ENCODE measurements around the gene CSF3R. TPM values are rescaled to one million over a fixed set of nuclear protein-coding genes. Genes with fewer than 3 reads are reported as not detected.

CSF3R gene
- total and polyA plus RNA-seq, 2 of the 4 experiments (the other 2 are of a cell fraction): not detected

DNA sequence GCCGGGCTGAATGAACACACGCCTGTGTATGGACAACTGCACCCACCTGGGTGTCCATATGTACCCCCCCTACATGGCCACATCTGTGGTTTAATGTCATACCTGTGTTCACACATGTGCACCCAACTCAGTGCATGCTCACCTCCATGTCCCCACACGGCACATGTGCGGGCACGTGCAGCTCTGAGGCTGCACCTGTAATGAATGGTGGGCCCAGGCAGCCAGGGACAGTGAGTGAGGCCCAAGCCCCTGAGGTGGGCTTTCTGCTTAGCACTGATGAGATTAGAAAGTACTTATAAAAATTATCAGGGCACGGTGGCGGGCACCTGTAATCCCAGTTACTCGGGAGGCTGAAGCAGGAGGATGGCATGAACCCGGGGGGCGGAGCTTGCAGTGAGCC lies 42.5 kb upstream of the CSF3R start (continued):
- TF ChIP-seq MXI1 (IDR thresholded peaks at IDR 0.05; ENCODE audit: borderline replicate concordance, low read depth, low read length): no peak
- TF ChIP-seq FOS (IDR thresholded peaks at IDR 0.05; ENCODE audit: low read depth, low read length): no peak
- no peak for TF ChIP-seq SMC3 (IDR thresholded peaks at IDR 0.05; ENCODE audit: low read depth, low read length)
- no peak for TF ChIP-seq POLR2A (IDR thresholded peaks at IDR 0.05; ENCODE audit: low read depth, low read length)
- no peak for TF ChIP-seq NFE2L2 (IDR thresholded peaks at IDR 0.05; ENCODE audit: low read depth, low read length)

DNA sequence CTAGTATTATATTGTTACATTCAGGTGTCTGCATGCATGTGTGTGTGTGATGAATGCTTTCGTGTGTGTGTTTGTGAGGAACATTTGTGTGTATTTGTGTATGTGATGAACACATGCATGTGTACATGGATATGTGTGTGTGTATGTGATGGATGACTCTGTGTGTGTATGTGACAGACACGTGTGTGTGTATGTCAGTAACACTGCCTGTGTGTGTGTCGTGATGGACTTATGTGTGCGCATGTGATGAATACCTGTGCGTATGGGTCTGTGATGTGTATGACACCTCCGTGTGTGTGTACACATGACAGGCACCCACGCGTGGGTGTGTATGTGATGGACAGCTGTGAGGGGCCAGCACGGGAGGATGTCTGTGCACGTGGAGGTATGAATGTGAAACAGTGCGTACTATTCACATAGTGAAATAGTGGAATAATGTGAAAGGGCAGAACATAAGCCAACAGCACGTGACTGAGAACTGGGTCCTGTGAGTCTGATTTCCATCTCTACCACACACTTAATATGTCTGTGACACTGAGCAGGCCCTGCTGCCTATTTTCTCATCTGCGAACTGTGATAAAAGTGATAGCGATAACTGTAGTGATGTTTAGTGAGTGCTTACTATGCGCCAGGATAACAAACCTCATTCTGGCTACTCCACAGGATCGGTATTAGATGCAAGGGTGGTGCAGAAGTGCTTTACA lies 41.8 kb upstream of the CSF3R start:
- DNase-seq (no peak), ATAC-seq (ENCODE audit: low read depth) (no peak)
- Histone ChIP-seq H3K9me3 (ENCODE audit: control insufficient read depth, insufficient read depth, low read length) (no peaks in the 10 kb centered on the region), H2BK120ac (ENCODE audit: low read depth, low read length) (no peak overlapping the region), H3K27ac (ENCODE audit: insufficient read depth, low read length) (no peak overlapping the region), H3K36me3 (ENCODE audit: control insufficient read depth, insufficient read depth, low read length) (no peaks in the 10 kb centered on the region), H3K4me3 (ENCODE audit: insufficient read depth, low read depth, low read length) (no peak overlapping the region), H3K9ac (ENCODE audit: low read depth, low read length) (no peak overlapping the region), H2BK15ac (ENCODE audit: low read depth, low read length) (no peak overlapping the region), H3K4ac (ENCODE audit: low read depth, low read length) (no peak overlapping the region), H3K4me1 (ENCODE audit: control insufficient read depth, insufficient read depth, low read length) (no peaks in the 10 kb centered on the region), H2AK5ac (ENCODE audit: low read depth, low read length) (no peak overlapping the region), H4K8ac (ENCODE audit: low read depth in 2 of 2, low read length in 2 of 2) (no peak overlapping the region), H3K23ac (ENCODE audit: low read depth, low read length) (no peak overlapping the region), H4K5ac (ENCODE audit: low read depth, low read length) (no peak overlapping the region), H2AK9ac (replicated peaks; ENCODE audit: low read depth, low read length, poor library complexity) (no peak overlapping the region), H3K14ac (replicated peaks; ENCODE audit: low read depth, low read length) (no peak overlapping the region), H3K18ac (ENCODE audit: low read depth, low read length) (no peak overlapping the region), H3K9me1 (ENCODE audit: insufficient read depth, low read length) (no peaks in the 10 kb centered on the region), H4K20me1 (ENCODE audit: insufficient read depth, low read length) (no peaks in the 10 kb centered on the region), H4K91ac (ENCODE audit: insufficient read depth, low read depth, low read length) (no peak overlapping the region), H3K27me3 (ENCODE audit: control insufficient read depth, insufficient read depth, low read length) (no peaks in the 10 kb centered on the region; the same call in 1 of the 2 replicates), H3K79me1 (ENCODE audit: low read depth in 1 of 2, low read length in 2 of 2) (no peaks in the 10 kb centered on the region), H3K56ac (ENCODE audit: extremely low read depth, insufficient read depth, low read length) (no peak overlapping the region), H2AFZ (replicated peaks; ENCODE audit: low read length, poor library complexity) (no peak overlapping the region), H2BK20ac (ENCODE audit: low read depth, low read length) (no peak overlapping the region), H3K4me2 (ENCODE audit: low read depth, low read length) (no peak overlapping the region), H2BK5ac (ENCODE audit: low read depth, low read length, poor library complexity, severe bottlenecking) (no peak overlapping the region)
- intact Hi-C loops (cut with micrococcal nuclease): no loop called here
- 81% methylated on average over 7 of the region's 16 CpGs; no CpG with 5 or more reads in 1 of the 2 experiments for WGBS, 2 experiments (ENCODE audit: extremely low coverage in 2 of 2, insufficient read length in 1 of 2)
- no TSS peak for BruUV-seq (replicated peaks)
- in situ Hi-C loops (cut with MboI; ENCODE audit: low sequenced_read_pairs): no loop called here
- ChIA-PET POLR2A (ENCODE audit: unreplicated experiment) (no interaction called here), CTCF (interaction anchor here (1.5 kb wide), 1 partner anchor 8 kb away, joined by 3 read pairs; no protein-coding TSS in a partner anchor)
- dilution Hi-C loops (cut with HindIII; ENCODE audit: low sequenced_read_pairs, unreplicated experiment): no loop called here
- TF ChIP-seq CTCF (conservative IDR thresholded peaks at IDR 0.05; ENCODE audit: low read depth, low read length): no peak
- TF ChIP-seq RAD21 (IDR thresholded peaks at IDR 0.05; ENCODE audit: low read length): no peak
- TF ChIP-seq USF2 (IDR thresholded peaks at IDR 0.05; ENCODE audit: low read depth, low read length): no peak
- TF ChIP-seq MAZ (IDR thresholded peaks at IDR 0.05; ENCODE audit: borderline replicate concordance, low read depth, low read length): no peak
- no peak for TF ChIP-seq CHD1 (IDR thresholded peaks at IDR 0.05; ENCODE audit: low read depth, low read length)
- no peak for TF ChIP-seq NFE2L2 (IDR thresholded peaks at IDR 0.05; ENCODE audit: low read depth, low read length)
- no peak for TF ChIP-seq POLR2A (IDR thresholded peaks at IDR 0.05; ENCODE audit: low read depth, low read length)
- no peak for TF ChIP-seq RCOR1 (IDR thresholded peaks at IDR 0.05; ENCODE audit: insufficient replicate concordance, low read length)
- no peak for TF ChIP-seq MXI1 (IDR thresholded peaks at IDR 0.05; ENCODE audit: borderline replicate concordance, low read depth, low read length)
- no peak for TF ChIP-seq MAFK (IDR thresholded peaks at IDR 0.05; ENCODE audit: low read depth, low read length)
- TF ChIP-seq RFX5 (IDR thresholded peaks at IDR 0.05; ENCODE audit: low read depth, low read length): no peak
- no peak for TF ChIP-seq FOS (IDR thresholded peaks at IDR 0.05; ENCODE audit: low read depth, low read length)

Data from IMR-90 (cell line).